HG03039 (cell line): ENCODE measurements around the gene HOXC12.

Experiments used
- ATAC-seq: cut with Tn5 transposase; IDR thresholded peaks from one replicate; pipeline ENCODE4 v1.9.1; 2021; ENCODE audit warnings: mild to moderate bottlenecking, moderate library complexity; ENCODE audit not compliant: unreplicated experiment

The HOXC12 gene

DNA sequence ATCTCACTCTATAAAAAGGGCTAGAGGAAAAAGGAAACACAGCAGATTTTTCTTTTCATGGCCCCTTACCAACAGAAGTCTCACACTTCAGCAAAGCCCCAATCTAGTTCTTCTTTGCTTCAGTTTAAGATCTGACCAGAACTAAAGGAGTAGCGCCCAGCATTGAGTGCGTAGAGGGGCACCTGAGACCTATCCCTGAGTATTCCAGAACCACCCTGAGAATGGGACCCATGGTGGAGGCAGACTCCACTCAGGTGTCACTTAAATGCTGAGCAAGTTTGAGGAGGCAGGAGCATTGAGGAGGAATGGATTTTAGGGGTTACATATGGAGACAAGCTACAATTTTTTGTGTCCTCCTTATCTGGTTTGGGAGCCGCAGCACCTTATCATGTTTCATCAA is 16.4 kb downstream of the HOXC12 start:
- no peak for ATAC-seq

DNA sequence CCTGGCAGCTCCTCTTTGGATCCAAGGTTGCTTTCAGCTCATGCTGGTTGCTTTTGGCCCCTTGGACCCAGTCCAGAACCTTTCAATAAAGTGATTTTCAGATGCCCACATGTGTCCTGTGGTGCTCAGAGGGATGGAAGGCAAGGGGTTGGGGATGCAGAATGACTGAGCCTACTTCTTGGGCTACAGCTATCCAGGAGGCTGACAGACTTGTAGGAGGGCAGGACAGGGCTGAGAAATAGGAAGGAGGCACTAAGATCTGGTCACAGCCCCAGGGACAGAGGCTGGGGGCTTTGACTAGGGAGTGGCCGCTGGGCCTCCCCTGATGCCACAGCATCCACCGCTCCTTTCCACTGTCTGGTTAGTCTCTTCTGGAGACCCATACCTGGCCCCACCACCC is 17.0 kb downstream of the HOXC12 start:
- no peak for ATAC-seq

DNA sequence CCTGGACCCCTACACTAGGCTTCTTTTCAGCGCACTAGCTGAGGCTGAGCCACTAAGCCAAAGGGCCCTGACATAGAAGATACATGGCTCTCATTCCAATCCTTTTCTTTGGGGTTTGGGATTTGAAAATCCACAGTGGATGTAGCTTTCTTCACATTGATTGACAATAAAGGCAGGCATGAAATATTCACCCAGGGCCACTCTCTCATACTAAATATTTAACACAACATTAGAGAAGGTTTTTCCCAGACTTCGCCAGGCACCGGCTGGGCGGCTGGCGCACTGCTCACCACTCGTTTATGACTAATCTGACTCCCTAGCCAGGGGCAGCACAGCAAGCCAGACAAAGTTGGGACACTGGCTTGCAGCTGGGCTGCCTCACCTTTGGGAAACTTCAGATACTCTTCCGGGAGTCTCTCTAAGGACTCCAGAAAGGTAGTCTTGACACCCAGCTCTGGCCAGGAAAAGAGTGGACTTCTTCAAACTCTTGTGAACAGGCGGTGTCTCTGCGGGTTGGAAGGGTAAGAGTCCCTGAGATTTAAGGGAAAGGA is 17.5 kb downstream of the HOXC12 start:
- ATAC-seq, result no peak

DNA sequence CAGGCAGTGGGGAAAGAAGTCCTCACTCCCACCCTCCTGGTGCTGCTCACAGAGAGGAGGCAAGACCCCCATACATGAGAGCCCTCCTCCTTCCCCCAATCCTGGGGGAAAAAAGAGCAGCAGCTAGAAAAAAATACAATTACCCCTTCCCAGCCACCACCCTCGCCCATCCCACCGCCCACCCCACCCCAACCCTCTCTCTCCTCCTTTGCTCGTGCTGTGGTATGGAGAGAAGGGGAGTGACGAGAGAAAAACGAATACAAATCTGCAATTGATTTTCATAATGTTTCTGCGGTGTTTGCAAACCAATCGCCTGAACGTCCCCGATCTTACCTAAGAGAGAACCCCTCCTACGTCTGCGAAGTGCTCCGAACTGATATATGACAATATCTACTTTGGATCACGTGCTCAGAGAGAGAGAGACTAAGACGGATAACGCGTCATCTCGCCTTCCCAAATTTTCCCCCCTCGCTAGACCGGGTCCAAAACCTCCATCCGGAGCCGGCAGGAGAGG is 18.1 kb downstream of the HOXC12 start, which contains the start of gene HOXC11:
Gene HOXC11 (plus strand): TSS at position 405 of the 514 bp plus-strand sequence. CDS start 116 bp downstream, outside the sequence.
- no peak for ATAC-seq

DNA sequence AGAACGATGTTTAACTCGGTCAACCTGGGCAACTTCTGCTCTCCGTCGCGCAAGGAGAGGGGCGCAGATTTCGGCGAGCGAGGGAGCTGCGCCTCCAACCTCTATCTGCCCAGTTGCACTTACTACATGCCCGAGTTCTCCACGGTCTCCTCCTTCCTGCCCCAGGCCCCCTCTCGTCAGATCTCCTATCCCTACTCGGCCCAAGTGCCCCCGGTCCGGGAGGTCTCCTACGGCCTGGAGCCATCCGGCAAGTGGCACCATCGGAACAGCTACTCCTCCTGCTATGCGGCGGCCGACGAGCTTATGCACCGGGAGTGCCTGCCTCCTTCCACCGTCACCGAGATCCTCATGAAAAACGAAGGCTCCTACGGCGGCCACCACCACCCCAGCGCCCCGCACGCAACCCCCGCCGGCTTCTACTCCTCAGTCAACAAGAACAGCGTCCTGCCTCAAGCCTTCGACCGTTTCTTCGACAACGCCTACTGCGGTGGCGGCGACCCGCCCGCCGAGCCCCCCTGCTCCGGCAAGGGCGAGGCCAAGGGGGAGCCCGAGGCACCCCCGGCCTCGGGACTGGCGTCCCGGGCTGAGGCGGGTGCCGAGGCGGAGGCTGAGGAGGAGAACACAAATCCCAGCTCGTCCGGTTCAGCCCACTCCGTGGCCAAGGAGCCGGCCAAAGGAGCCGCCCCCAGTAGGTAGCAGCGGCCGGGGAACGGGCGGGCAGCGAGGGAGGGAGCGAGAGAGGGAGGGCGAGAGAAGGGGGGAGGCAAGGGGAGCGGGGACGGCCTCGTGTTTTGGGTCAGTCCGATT is 18.7 kb downstream of the HOXC12 start:
- ATAC-seq, result no peak

DNA sequence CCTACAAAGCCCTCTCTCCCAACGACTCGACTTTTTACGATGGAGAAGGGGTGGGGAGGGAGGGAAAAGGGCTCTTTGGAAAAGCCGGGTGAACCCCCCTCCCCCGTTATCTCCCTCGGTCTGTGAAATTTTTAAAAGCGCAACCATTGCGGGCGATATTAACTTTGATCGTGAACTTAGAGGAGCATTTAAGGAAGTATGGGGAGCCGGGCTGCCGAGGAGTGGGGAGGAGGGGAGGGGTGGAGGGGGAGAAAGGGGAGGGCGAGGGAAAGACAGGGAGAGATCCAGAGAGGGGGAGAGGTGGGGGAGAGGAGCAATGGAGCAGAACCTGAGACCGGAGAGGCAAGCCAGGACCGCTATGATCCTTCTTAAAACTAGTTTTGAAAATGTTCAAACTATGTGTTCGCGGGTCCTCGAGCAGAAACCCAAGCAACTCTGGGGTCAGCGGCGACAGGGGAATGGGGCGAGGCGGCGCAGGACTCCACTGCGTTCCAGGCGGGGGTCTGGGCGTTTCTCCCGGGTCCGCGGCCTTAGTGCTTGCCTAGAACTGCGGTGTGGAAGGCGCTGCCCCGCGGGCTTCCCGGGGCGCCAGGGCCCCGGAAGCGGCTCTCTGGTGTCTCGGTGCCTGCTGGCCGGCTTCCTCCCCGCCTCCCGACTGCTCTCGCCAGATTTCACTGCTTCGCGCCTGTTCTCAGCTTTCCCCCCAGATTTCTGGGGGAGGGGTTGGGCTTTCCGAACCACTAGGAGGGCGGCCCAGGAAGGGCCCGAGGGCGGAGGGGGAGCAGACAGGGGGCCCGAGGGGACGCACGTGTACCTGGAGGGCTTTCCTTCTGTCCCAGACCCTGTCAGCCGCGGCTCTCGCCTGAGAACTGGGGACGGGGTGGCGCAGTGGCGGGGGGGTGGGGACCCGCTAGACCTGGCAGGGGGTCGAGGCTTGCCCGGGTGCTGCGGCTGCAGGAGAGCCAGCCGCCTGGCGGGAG is 19.7 kb downstream of the HOXC12 start, which contains the start of gene HOTAIR:
Gene HOTAIR (minus strand): TSS at position 871 of the 980 bp plus-strand sequence.
- ATAC-seq, result no peak

DNA sequence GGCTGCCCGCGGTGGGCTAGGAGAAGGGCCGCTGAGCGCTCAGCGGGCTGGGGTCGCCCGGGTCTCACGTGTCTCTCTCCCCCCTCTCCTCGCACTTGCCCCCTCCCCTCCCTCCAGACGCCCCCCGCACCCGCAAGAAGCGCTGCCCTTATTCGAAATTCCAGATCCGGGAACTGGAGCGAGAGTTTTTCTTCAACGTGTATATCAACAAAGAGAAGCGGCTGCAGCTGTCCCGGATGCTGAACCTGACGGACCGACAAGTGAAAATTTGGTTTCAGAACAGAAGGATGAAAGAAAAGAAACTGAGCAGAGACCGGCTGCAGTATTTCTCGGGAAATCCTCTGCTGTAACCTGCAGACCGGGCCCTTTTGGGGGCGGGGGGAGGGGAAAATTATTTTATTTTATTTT is 20.4 kb downstream of the HOXC12 start:
- ATAC-seq, result no peak

DNA sequence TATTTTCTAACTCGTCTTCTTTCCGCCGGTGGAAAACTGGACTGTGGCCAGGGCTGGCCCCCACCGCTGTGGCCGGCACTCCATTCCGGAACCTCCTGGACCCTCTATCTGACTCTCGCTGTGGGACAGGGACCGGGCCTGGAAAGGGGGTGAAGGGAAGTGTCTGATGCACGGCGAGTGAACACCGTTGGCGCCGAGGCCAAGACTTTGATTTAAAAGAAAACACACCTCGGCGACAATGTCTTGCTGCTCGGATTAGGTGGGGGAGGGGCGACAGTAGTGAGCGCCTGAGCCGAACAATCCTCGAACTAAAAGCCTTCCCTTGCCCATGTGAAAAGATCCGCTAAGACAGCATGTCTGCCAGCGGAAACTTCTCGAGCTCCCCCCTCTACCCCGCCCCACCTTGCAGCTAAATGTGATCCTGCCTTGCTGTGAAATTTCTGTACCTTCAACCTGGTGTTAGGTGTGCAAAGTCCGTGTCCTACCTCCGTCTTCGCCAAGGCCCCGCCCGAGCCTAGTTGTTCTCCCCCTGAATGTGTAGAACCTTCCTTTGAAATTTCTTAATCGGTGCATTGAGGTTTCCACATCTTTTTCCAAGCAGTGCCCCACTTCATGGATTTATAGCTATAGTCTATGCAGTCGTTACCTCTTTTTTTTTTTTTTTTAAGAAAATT is 20.9 kb downstream of the HOXC12 start:
- no peak for ATAC-seq

DNA sequence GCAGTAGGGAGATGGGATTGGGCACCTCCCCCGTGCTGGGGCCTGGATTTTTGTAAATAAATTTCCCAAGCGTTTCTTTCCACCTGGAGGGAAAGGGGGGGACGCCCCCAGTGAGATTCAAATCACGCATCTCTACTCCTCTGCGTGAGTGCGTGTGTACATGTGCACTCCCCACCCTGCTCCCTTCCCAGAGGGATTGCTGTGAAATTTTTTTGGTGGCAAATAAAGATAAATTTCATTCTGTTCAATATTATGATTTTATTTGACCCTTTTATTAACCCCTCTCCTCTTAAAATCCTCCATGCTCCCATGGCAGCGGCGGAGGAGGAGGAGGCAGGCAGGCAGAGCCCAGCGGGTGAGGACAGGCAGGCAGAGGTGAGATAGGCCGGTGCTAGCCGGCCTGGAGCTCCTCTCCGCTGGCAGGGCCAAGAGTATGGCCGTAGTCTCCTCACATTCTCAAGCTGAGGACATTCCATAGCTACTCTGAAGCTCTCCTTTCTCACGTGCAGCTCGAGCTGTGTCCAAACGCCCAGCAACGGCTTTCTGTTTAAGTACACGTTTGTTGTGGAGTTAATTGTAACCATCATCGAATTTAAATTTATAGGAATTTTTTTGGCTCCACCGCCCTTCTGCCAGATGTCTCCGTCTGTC is 21.6 kb downstream of the HOXC12 start:
- ATAC-seq, result no peak

DNA sequence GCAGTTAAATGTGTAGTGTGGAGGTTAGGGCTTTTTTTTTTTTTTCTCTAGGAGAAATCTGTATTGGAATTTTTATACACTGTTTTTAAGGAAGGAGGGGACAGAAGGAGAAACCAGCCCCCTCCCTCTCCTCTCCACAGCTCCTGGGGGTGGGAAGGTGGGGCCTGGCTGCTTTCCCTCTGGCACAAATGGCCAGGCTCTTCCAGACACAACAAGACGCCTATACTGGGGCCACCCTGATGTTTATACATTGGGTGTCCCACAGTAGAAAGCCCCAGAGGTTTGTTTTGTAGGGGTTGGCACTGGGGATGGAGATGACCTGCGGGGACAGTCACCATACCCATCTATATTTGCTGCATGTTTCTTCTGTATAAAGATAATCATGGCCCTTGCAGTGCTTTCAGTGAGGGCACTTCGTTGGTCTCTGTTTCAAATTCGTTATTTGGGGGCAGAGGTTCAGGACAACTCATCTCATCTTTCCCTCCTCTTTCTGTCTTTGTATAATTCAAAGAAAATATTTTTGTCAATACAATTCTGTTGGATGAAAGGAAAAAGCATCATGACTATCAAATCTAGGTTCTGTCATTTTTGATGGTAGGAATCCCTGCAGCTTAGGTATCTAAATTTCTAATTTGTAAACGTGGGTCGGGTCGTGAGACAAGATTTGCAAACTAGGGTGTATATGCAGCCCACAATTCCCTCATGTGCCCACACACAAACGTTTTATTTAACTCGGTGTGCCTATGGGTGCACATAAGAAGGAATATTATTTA is 22.3 kb downstream of the HOXC12 start:
- no peak for ATAC-seq

DNA sequence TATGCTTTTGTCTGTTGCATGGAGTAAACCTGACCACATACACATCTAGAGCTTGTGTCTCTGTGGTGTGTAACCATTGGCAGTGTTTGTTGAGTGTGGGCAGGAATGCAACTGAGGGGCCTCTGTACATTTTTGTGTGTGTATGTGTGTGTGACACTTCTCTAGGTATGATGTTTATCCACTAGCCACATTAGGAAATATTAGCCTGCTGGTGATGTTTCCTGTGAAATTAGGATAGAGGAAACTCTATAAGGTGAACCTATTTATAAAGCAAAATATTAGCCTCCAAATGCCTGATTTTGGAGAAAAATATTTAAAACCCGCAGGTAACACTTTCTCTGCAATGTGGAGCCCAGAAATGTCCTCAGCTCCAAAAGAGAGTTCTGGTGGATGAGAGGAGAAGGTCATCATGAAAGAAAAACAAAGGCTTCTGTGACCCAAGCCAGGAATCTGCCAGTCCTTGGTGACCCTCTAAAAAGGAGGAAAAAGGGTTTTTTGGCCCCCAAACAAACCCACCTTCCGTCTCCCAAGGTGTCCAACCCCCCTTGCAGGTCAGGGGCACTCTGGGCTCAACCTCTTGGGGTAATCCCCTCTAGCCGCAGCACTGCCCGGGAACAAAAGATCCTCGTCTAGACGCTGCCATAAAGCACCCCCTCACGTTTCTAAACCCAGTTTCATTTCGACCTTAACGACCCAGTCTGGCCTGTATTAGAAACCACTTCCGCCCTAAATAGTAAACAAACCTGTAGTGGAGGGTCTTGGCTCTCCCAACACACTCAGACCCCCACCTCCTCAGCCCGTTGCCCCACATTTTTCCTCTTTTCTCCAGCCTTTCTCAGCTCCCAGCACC is 23.1 kb downstream of the HOXC12 start:
- ATAC-seq, result no peak

DNA sequence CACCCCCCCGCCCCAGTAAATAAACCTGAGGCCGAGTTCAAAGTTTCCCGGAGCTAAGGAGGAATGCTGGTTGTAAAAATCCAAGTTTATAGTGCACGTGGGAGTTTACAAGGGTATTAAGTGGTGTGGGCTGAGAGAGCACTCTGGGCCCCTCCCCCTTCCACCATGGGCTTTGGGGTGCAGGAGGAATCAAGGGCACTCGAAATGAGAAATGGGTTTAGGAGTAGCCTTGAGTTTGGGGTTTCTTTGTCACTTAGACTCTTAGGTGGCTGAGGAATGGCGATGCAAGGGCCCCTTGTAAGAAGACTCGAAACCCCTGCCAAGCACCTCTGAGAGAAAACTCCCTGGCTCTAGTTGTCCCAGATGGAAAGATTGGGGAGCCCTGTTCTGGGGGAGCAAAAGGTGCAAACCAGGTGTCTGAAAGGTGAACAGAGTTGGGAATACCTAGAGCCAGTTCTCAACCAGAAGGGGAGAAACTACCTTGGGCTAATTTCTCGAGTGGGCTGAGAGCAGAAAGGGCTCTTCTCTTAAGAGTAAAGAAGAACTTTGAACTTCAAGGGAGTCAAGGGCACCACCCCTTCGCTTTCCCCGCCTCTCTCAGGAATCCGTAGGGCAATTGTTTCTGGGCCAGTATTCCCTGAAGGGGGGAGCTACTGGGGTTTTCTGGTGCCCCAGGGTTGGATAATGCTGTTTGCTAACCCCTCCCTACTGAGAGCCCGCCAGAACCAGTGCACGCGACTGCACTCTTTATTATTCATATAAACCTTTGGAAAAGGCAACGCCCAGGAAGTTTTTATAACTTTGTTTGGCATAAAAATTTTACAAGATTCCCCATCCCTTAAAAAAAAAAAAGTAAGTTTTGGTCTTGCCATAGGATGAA is 24.0 kb downstream of the HOXC12 start:
- no peak for ATAC-seq

DNA sequence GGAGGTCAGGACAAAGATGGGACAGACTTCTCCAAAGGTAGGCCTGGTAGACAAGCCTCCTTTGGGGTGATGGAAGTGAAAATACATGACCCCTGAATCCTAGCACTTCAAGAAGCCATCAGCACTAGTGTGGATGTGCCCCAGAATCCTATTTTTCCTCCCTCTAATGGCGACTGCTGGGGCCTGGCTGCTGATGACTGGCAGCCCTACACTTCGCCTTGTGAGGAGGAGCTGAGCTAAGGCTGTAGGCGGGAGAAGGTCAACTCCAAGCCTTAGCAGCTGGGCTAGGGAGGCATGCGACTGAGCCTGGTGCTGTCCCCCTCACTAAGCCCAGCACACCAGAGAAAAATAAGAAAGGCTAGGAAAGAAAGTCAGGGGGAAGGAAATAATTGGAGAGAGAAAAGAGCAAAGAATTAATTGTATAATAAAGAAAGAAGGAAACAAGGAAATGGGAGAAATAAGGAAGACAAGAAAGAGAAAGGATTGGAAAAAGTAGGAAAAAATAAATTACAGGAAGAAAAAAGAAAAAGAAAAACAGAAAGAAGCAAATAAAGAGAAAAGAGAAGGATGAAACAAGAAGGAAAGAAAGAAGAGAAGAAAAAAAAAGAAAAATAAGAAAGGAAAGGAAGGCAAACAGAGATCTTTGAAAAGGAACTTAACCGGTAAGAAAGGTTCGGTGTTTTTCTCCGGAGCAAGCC is 25.6 kb downstream of the HOXC12 start:
- ATAC-seq, result no peak

DNA sequence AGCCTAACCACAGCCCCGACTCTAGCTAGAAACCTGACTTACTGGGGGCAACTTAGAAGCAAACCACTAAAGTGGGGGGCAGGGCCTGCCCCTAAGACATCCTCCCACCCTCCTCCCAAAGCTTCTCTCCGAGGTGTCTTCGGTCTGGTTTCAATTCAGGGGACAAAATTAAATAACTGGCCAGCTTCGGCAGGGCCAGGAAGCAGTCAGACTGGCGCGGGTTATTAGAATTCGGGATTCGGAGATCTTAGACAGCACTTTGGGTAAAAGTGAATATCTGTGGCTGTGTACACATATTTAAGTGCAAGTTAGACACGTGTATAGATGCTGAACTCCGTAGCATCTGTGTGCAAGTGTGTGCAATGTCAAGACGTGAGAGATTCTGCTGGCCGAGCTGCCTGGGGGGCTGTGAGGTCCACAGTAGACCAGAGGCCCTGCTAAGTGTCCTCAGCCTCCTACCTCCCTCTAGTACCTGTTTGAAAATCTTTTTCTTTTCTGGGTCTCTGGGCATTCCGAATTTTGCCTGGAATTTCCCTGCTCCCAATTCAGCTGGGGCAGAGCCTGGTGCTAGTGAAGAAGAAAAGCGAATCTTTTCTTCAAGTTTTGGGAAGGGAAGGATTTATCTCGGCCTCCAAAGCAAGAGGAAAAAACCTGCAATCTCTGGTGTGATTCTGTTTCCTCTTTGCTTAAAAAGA is 26.2 kb downstream of the HOXC12 start:
- ATAC-seq, result no peak

DNA sequence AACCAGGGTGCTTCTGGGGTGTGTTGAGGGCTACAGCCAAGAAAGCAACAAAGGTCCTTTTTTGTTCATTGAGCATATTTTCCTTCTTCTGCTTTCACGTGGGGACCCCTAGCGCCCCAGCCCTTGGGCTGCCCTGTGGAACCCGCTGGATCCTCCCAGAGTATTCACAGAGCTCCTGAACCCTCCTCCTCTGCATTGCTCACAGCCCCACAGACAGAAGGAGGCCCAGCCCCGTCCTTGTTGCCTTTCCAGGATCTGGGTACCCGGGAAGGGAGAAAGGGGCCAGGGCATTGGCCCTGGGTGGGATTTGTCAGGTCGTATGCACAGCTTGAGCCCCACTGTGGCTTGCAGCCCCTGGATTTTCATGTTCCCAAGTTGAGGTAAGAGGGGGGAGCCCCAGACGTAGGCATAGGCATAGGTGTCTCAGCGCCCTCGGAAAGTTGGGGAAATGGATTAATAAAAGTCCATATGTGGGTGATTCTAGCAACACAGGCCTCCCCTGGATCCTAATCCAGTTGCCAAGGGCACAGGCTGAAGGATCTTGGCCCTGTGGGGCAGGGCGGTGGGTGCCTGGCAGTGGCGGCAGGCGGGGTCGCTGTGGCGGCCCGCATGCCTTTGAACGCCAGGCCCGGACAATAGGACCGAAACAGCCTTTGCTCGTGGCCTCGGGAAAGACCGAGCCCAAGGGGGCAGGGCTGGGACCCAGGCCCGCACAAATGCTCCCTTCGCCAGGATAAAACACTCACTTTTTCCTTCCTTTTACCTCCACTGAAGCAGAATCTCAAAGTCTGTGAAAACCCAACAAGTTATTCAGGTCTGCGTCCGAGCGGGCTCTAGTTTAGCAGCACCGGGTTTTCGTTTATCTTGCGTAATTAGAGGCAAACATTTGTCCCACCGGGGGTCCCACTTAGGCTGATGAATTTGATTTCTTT is 27.2 kb downstream of the HOXC12 start:
- no peak for ATAC-seq
